ENCODE measurements around the gene FGD3. TPM values are rescaled to one million over a fixed set of nuclear protein-coding genes. Genes with fewer than 3 reads are reported as not detected.
A peak's percentile ranks its signal among the peaks of the same experiment; 100 is the strongest.

Gene FGD3
- total RNA-seq, 2 experiments from 2014 or later = 91.0 to 95.7 TPM

DNA sequence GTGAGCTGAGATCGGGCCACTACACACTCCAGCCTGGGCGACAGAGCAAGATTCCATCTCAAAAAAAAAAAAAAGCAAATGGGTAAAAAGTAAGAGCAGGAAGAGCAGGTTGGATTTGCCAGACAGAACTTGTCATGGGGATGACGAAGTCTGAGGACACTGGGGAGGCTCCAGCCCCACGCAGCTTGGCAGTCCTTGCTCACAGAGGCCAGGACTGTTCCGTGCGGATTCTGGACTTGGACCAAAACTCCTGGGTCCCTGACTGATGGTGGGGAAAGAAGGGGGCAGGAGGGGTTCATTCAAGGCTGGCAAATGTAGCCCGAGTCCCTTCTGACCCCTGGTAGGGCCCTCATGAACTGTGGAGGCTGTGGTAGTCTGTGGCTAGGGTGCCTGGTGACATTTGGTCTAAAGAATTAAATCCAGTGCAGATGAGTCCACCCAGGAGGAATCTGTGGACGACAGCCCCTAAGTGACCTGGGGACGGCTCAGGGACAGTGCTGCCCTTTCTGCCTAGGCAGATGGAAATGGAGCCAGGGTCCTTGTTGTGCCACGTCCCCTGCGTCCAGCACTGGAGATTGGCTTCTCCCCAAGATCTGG is 3.1 kb downstream of the FGD3 start:
- no peaks in the 10 kb centered on the region for H3K27me3 ChIP-seq (ENCODE audit: control insufficient read depth in 1 of 2, insufficient read depth in 2 of 2, low read length in 2 of 2)
- H3K4me3 Mint-ChIP-seq = peak overlapping the region; percentile 99
- peaks cover 92% of the 10 kb centered on the region for H3K4me1 Mint-ChIP-seq (ENCODE audit: low read depth)
- no peak for ATAC-seq (ENCODE audit: poor library complexity)
- TF ChIP-seq, protein P1, sequence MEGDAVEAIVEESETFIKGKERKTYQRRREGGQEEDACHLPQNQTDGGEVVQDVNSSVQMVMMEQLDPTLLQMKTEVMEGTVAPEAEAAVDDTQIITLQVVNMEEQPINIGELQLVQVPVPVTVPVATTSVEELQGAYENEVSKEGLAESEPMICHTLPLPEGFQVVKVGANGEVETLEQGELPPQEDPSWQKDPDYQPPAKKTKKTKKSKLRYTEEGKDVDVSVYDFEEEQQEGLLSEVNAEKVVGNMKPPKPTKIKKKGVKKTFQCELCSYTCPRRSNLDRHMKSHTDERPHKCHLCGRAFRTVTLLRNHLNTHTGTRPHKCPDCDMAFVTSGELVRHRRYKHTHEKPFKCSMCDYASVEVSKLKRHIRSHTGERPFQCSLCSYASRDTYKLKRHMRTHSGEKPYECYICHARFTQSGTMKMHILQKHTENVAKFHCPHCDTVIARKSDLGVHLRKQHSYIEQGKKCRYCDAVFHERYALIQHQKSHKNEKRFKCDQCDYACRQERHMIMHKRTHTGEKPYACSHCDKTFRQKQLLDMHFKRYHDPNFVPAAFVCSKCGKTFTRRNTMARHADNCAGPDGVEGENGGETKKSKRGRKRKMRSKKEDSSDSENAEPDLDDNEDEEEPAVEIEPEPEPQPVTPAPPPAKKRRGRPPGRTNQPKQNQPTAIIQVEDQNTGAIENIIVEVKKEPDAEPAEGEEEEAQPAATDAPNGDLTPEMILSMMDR (IDR thresholded peaks at IDR 0.05) = no peak
- H3K9me3 Mint-ChIP-seq = no peaks in the 10 kb centered on the region
- H3K9me3 ChIP-seq (ENCODE audit: control insufficient read depth in 1 of 2, insufficient read depth in 1 of 2, low read length in 2 of 2) = no peaks in the 10 kb centered on the region
- peak overlapping the region in 1 of 2 donors; percentile 7 for H3K27ac ChIP-seq (ENCODE audit: low read depth in 1 of 2, low read length in 2 of 2)
- H3K4me1 ChIP-seq (ENCODE audit: insufficient read depth, low read length) = peaks cover 93% of the 10 kb centered on the region
- intact Hi-C loops (cut with DNase I, micrococcal nuclease) = loop anchor here (5.0 kb wide), 2 partner anchors 63 to 68 kb away; no protein-coding TSS in a partner anchor
- no peaks in the 10 kb centered on the region for H3K27me3 Mint-ChIP-seq
- no peak overlapping the region for H3K4me3 ChIP-seq (ENCODE audit: low read length)
- ChIA-PET CTCF (no interaction called here), POLR2A (interaction anchor here (5.2 kb wide), 1 partner anchor 15 kb away, joined by 161 read pairs; no protein-coding TSS in a partner anchor)
- peak overlapping the region; percentile 98 for H3K27ac Mint-ChIP-seq
- peaks cover 18% of the 10 kb centered on the region for H3K36me3 Mint-ChIP-seq (ENCODE audit: low read depth)
- no peaks in the 10 kb centered on the region for H3K36me3 ChIP-seq (ENCODE audit: insufficient read depth, low read length)
- peak in 1 of 14 experiments; percentile 12 for DNase-seq

DNA sequence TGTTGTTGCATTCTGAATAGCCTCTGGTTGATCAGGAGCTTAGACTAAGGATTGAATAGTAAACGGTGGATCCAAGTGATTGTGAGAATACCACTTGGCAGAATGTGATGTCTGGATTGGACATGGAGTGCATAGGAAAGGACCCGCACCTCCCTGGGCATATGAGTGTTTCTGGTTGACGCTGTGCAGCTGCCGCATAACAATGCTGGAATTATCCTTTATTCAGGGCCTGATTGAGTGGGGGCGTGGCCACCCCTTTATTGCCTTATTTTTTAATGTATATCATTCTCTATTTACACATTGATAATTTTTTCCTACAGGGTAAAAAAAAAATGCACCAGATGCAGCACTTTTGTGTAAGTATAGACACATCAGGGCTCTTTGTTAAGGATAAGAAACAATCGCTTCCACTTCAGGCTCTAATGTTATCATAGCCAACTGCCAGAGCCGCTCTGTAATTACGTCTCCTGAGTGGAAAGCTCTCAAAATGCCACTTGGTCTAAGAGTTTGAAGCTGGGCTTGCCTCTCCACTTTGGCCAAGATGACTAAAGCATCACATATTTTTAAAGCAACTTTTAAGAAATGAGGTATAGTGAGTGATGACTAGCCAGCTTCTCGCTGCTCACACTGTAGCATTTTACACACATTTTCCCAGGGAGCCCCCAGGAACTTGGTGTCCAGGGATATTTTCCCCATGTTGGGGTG is 5.7 kb downstream of the FGD3 start:
- peak overlapping the region; percentile 92 for H3K4me3 Mint-ChIP-seq
- H3K4me3 ChIP-seq (ENCODE audit: low read length) = peak overlapping the region; percentile 55
- CTCF ChIA-PET = interaction anchor here (1.2 to 3.6 kb wide), 5 partner anchors 11 to 188 kb away, joined by 3 to 18 read pairs (median 6); no protein-coding TSS in a partner anchor
- H3K27me3 Mint-ChIP-seq = no peaks in the 10 kb centered on the region
- peaks cover 94% of the 10 kb centered on the region for H3K4me1 Mint-ChIP-seq (ENCODE audit: low read depth)
- ATAC-seq (ENCODE audit: poor library complexity) = no peak
- no peaks in the 10 kb centered on the region for H3K27me3 ChIP-seq (ENCODE audit: control insufficient read depth in 1 of 2, insufficient read depth in 2 of 2, low read length in 2 of 2)
- H3K27ac Mint-ChIP-seq = peak overlapping the region; percentile 98
- DNase-seq = no peak
- TF ChIP-seq, protein P1 (IDR thresholded peaks at IDR 0.05) = no peak
- POLR2A ChIA-PET = interaction anchor here (0.7 to 5.2 kb wide), 25 partner anchors 9 to 613 kb away, joined by 3 to 161 read pairs (median 5); partner anchors contain the start of genes BICD2, IPPK and NINJ1
- no peaks in the 10 kb centered on the region for H3K36me3 ChIP-seq (ENCODE audit: insufficient read depth, low read length)
- peaks cover 96% of the 10 kb centered on the region for H3K4me1 ChIP-seq (ENCODE audit: insufficient read depth, low read length)
- H3K9me3 ChIP-seq (ENCODE audit: control insufficient read depth in 1 of 2, insufficient read depth in 1 of 2, low read length in 2 of 2) = no peaks in the 10 kb centered on the region
- intact Hi-C loops (cut with DNase I, micrococcal nuclease) = loop anchor here (5.0 kb wide), 2 partner anchors 66 to 71 kb away; no protein-coding TSS in a partner anchor
- no peaks in the 10 kb centered on the region for H3K9me3 Mint-ChIP-seq
- H3K36me3 Mint-ChIP-seq (ENCODE audit: low read depth) = peaks cover 10% of the 10 kb centered on the region
- peak overlapping the region; percentile 67 to 90 for H3K27ac ChIP-seq (ENCODE audit: low read depth in 1 of 2, low read length in 2 of 2)

DNA sequence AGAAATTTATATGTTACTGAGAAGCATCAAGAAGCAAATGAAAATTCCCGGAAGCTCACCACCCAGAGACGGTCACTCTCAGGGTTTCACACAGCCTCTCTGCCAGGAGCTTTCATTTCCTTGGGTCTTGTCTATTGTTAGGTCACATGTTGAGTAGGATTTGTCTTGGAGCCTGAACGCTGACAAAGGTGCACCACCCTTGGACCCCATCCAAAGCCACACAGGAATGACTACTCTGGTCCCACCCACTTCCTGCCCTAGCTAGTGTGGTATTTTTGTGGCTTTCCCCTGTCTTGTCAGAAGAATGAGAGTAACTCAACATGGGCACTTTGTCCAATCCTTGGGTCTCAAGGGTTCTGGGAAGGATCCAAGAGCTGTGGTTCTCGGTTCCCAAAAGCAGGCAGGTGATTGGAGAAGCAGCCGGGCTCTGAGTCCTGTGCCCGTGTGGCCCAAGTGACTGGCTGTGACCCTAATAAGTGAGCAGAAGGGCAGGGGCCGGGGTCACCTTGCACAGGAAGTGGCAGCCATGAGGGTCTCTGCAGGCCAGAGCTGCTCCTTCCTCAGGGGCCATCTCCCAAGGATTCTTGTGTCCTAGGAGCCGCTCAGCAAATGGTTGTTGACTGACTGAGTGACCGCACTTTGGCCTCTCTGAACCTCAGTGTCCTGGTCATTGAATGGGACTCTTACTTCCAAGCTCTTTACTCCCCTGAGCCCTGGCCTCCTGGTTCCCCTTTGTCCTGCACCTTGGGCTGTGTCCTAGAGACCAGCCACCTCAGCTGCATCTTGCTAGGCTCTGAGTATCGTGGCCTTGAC is 6.9 kb downstream of the FGD3 start:
- Mint-ChIP-seq H3K4me3 (peak overlapping the region; percentile 92), H3K27ac (peak overlapping the region; percentile 98), H3K9me3 (no peaks in the 10 kb centered on the region), H3K4me1 (ENCODE audit: low read depth) (peaks cover 89% of the 10 kb centered on the region), H3K27me3 (no peaks in the 10 kb centered on the region), H3K36me3 (ENCODE audit: low read depth) (peaks cover 10% of the 10 kb centered on the region)
- peak; percentile 90 for ATAC-seq (ENCODE audit: poor library complexity)
- peaks cover 91% of the 10 kb centered on the region for H3K4me1 ChIP-seq (ENCODE audit: insufficient read depth, low read length)
- H3K36me3 ChIP-seq (ENCODE audit: insufficient read depth, low read length) = no peaks in the 10 kb centered on the region
- no peaks in the 10 kb centered on the region for H3K27me3 ChIP-seq (ENCODE audit: control insufficient read depth in 1 of 2, insufficient read depth in 2 of 2, low read length in 2 of 2)
- POLR2A ChIA-PET = interaction anchor here (0.7 to 5.2 kb wide), 40 partner anchors 10 to 612 kb away, joined by 3 to 161 read pairs (median 5); partner anchors contain the start of genes BICD2, CARD19, IPPK and NINJ1
- peak overlapping the region; percentile 67 to 90 for H3K27ac ChIP-seq (ENCODE audit: low read depth in 1 of 2, low read length in 2 of 2)
- CTCF ChIA-PET = interaction anchor here (0.6 to 3.6 kb wide), 12 partner anchors 10 to 349 kb away, joined by 3 to 18 read pairs (median 4); no protein-coding TSS in a partner anchor
- peak; percentile 61 to 95 (median 80) for DNase-seq
- H3K4me3 ChIP-seq (ENCODE audit: low read length) = peak overlapping the region; percentile 55
- intact Hi-C loops (cut with DNase I, micrococcal nuclease) = loop anchor here (1.0 to 5.0 kb wide), 3 partner anchors 10 to 72 kb away; no protein-coding TSS in a partner anchor
- TF ChIP-seq, protein P1 (IDR thresholded peaks at IDR 0.05) = no peak
- no peaks in the 10 kb centered on the region for H3K9me3 ChIP-seq (ENCODE audit: control insufficient read depth in 1 of 2, insufficient read depth in 1 of 2, low read length in 2 of 2)
